ENCODE measurements around the gene KLF6.

- TF ChIP-seq, protein P1, sequence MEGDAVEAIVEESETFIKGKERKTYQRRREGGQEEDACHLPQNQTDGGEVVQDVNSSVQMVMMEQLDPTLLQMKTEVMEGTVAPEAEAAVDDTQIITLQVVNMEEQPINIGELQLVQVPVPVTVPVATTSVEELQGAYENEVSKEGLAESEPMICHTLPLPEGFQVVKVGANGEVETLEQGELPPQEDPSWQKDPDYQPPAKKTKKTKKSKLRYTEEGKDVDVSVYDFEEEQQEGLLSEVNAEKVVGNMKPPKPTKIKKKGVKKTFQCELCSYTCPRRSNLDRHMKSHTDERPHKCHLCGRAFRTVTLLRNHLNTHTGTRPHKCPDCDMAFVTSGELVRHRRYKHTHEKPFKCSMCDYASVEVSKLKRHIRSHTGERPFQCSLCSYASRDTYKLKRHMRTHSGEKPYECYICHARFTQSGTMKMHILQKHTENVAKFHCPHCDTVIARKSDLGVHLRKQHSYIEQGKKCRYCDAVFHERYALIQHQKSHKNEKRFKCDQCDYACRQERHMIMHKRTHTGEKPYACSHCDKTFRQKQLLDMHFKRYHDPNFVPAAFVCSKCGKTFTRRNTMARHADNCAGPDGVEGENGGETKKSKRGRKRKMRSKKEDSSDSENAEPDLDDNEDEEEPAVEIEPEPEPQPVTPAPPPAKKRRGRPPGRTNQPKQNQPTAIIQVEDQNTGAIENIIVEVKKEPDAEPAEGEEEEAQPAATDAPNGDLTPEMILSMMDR (conservative IDR thresholded peaks at IDR 0.05; ENCODE audit: low read depth in 2 of 2), result no peak
- no peak for TF ChIP-seq NANOG (IDR thresholded peaks at IDR 0.05; ENCODE audit: borderline replicate concordance)
- TF ChIP-seq JUNB (IDR thresholded peaks at IDR 0.05; ENCODE audit: unreplicated experiment), result no peak
- TF ChIP-seq, protein P2, sequence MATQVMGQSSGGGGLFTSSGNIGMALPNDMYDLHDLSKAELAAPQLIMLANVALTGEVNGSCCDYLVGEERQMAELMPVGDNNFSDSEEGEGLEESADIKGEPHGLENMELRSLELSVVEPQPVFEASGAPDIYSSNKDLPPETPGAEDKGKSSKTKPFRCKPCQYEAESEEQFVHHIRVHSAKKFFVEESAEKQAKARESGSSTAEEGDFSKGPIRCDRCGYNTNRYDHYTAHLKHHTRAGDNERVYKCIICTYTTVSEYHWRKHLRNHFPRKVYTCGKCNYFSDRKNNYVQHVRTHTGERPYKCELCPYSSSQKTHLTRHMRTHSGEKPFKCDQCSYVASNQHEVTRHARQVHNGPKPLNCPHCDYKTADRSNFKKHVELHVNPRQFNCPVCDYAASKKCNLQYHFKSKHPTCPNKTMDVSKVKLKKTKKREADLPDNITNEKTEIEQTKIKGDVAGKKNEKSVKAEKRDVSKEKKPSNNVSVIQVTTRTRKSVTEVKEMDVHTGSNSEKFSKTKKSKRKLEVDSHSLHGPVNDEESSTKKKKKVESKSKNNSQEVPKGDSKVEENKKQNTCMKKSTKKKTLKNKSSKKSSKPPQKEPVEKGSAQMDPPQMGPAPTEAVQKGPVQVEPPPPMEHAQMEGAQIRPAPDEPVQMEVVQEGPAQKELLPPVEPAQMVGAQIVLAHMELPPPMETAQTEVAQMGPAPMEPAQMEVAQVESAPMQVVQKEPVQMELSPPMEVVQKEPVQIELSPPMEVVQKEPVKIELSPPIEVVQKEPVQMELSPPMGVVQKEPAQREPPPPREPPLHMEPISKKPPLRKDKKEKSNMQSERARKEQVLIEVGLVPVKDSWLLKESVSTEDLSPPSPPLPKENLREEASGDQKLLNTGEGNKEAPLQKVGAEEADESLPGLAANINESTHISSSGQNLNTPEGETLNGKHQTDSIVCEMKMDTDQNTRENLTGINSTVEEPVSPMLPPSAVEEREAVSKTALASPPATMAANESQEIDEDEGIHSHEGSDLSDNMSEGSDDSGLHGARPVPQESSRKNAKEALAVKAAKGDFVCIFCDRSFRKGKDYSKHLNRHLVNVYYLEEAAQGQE (IDR thresholded peaks at IDR 0.05; ENCODE audit: unreplicated experiment), result no peak
- no peak for TF ChIP-seq POLR2AphosphoS5 (IDR thresholded peaks at IDR 0.05; ENCODE audit: low read depth)
- TF ChIP-seq EZH2 (IDR thresholded peaks at IDR 0.05; ENCODE audit: low read depth, unreplicated experiment), result no peak
- no peak for TF ChIP-seq STAT1 (IDR thresholded peaks at IDR 0.05; ENCODE audit: unreplicated experiment)
- no peak for TF ChIP-seq CREB1 (CRISPR knock-in tag; IDR thresholded peaks at IDR 0.05; ENCODE audit: low read depth)
- no peak for TF ChIP-seq EZH2phosphoT487 (IDR thresholded peaks at IDR 0.05; ENCODE audit: unreplicated experiment)
- no peak for TF ChIP-seq ZNF331 (CRISPR knock-in tag; IDR thresholded peaks at IDR 0.05; ENCODE audit: low read depth)
- no peak for TF ChIP-seq ZNF462 (CRISPR knock-in tag; IDR thresholded peaks at IDR 0.05)
- no peak for TF ChIP-seq ETS1 (IDR thresholded peaks at IDR 0.05)
- no peak for TF ChIP-seq ZNF114 (CRISPR knock-in tag; IDR thresholded peaks at IDR 0.05)
These were observed 55.5 kb downstream of the KLF6 start for GRCh38 chr10:3729397-3729976.
